ENCODE measurements around the gene VTI1A. TPM values are rescaled to one million over a fixed set of nuclear protein-coding genes. Genes with fewer than 3 reads are reported as not detected.

Gene VTI1A
- total and polyA plus RNA-seq, 2 of the 4 experiments (the other 2 are of a cell fraction): 9.7 to 24.9 TPM

DNA sequence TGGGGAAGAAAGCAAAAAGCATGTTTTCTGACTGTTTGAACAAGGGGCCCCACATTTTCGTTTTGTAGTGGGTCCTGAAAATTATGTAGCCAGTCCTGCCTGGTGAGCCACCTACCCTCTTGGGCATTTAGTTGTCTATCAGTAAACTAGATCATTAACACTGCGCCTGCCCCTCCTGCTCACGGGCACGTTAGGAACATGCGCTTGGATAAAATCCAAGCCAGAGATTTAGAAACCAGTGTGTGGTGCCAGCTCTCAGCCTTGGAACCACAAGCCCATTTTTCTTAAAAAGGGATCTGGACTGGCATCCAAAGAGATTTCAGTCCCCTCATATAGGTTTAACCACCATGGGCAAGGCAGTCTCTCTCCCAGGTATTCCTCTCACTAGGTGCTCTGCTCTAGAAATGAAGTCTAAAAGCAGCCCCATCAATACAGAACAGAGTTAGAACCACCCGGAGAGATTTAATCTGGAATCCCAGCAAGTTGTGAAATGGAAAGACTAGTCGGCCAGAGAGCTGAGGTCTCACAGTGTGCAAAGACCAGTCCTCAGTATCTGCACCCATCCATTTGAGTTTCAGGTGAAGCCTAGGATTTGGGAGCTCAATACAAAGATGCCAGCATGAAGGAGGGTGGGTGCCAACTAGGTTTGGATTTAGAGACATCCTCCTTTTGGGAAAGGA lies 379.1 kb downstream of the VTI1A start:
- POLR2A ChIA-PET (ENCODE audit: unreplicated experiment): no interaction called here

More for the DNA sequence above, 379.1 kb downstream of the VTI1A start:
- Histone ChIP-seq H2AK9ac (replicated peaks; ENCODE audit: low read depth, low read length, poor library complexity) (no peak overlapping the region), H2BK120ac (ENCODE audit: low read depth, low read length) (no peak overlapping the region), H4K8ac (ENCODE audit: low read depth in 2 of 2, low read length in 2 of 2) (no peak overlapping the region), H3K4me2 (ENCODE audit: low read depth, low read length) (no peak overlapping the region), H3K4me3 (ENCODE audit: insufficient read depth, low read depth, low read length) (no peak overlapping the region), H2BK15ac (ENCODE audit: low read depth, low read length) (no peak overlapping the region), H3K56ac (ENCODE audit: extremely low read depth, insufficient read depth, low read length) (no peak overlapping the region), H4K5ac (ENCODE audit: low read depth, low read length) (no peak overlapping the region), H3K4ac (ENCODE audit: low read depth, low read length) (no peak overlapping the region), H2BK5ac (ENCODE audit: low read depth, low read length, poor library complexity, severe bottlenecking) (no peak overlapping the region), H3K36me3 (ENCODE audit: control insufficient read depth, insufficient read depth, low read length) (no peaks in the 10 kb centered on the region), H4K91ac (ENCODE audit: insufficient read depth, low read depth, low read length) (no peak overlapping the region), H3K18ac (ENCODE audit: low read depth, low read length) (no peak overlapping the region), H3K79me1 (ENCODE audit: low read depth in 1 of 2, low read length in 2 of 2) (no peaks in the 10 kb centered on the region), H3K9me3 (ENCODE audit: control insufficient read depth, insufficient read depth, low read length) (no peaks in the 10 kb centered on the region), H3K9ac (ENCODE audit: low read depth, low read length) (no peak overlapping the region), H2BK20ac (ENCODE audit: low read depth, low read length) (no peak overlapping the region), H3K27me3 (ENCODE audit: control insufficient read depth, insufficient read depth, low read length) (no peaks in the 10 kb centered on the region), H3K9me1 (ENCODE audit: insufficient read depth, low read length) (no peaks in the 10 kb centered on the region), H3K4me1 (ENCODE audit: control insufficient read depth, insufficient read depth, low read length) (no peaks in the 10 kb centered on the region; the same call in 1 of the 2 replicates), H3K14ac (replicated peaks; ENCODE audit: low read depth, low read length) (no peak overlapping the region), H3K23ac (ENCODE audit: low read depth, low read length) (no peak overlapping the region), H2AFZ (replicated peaks; ENCODE audit: low read length, poor library complexity) (no peak overlapping the region), H2AK5ac (ENCODE audit: low read depth, low read length) (no peak overlapping the region), H4K20me1 (ENCODE audit: insufficient read depth, low read length) (no peaks in the 10 kb centered on the region), H3K27ac (ENCODE audit: insufficient read depth, low read length) (no peak overlapping the region)
- WGBS, 2 experiments (ENCODE audit: extremely low coverage in 2 of 2, insufficient read length in 1 of 2): 83% methylated on average over 4 of the region's 7 CpGs; no CpG with 5 or more reads in 1 of the 2 experiments
- CTCF ChIA-PET: no interaction called here
- TF ChIP-seq MAFK (IDR thresholded peaks at IDR 0.05; ENCODE audit: low read depth, low read length) (no peak), SMC3 (IDR thresholded peaks at IDR 0.05; ENCODE audit: low read depth, low read length) (no peak), MXI1 (IDR thresholded peaks at IDR 0.05; ENCODE audit: borderline replicate concordance, low read depth, low read length) (no peak), NFE2L2 (IDR thresholded peaks at IDR 0.05; ENCODE audit: low read depth, low read length) (no peak), FOS (IDR thresholded peaks at IDR 0.05; ENCODE audit: low read depth, low read length) (no peak), RFX5 (IDR thresholded peaks at IDR 0.05; ENCODE audit: low read depth, low read length) (no peak), CHD1 (IDR thresholded peaks at IDR 0.05; ENCODE audit: low read depth, low read length) (no peak)
- TF ChIP-seq, protein P1, sequence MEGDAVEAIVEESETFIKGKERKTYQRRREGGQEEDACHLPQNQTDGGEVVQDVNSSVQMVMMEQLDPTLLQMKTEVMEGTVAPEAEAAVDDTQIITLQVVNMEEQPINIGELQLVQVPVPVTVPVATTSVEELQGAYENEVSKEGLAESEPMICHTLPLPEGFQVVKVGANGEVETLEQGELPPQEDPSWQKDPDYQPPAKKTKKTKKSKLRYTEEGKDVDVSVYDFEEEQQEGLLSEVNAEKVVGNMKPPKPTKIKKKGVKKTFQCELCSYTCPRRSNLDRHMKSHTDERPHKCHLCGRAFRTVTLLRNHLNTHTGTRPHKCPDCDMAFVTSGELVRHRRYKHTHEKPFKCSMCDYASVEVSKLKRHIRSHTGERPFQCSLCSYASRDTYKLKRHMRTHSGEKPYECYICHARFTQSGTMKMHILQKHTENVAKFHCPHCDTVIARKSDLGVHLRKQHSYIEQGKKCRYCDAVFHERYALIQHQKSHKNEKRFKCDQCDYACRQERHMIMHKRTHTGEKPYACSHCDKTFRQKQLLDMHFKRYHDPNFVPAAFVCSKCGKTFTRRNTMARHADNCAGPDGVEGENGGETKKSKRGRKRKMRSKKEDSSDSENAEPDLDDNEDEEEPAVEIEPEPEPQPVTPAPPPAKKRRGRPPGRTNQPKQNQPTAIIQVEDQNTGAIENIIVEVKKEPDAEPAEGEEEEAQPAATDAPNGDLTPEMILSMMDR (conservative IDR thresholded peaks at IDR 0.05; ENCODE audit: low read depth, low read length): no peak
- ATAC-seq (ENCODE audit: low read depth): no peak
- dilution Hi-C loops (cut with HindIII; ENCODE audit: low sequenced_read_pairs, unreplicated experiment) (no loop called here), in situ Hi-C loops (cut with MboI; ENCODE audit: low sequenced_read_pairs) (no loop called here), intact Hi-C loops (cut with micrococcal nuclease) (no loop called here)
- DNase-seq: no peak
- no TSS peak for BruUV-seq (replicated peaks)

Data from IMR-90 (cell line).